Astrocyte (in vitro differentiated cells and primary cell): ENCODE data around the gene OR2Z1.

Experiments
- EZH2 ChIP-seq: IDR thresholded peaks from 2 replicates; pipeline ENCODE4 v1.6.1; 2012; ENCODE audit warnings: mild to moderate bottlenecking, low read length, inconsistent platforms; ENCODE audit not compliant: insufficient read depth
- TF ChIP-seq, protein P1 (sequence below): IDR thresholded peaks from 2 replicates; pipeline ENCODE4 v1.5.1; 2011; ENCODE audit warnings: low read depth, mild to moderate bottlenecking, inconsistent platforms, low read length, moderate library complexity; ENCODE audit not compliant: insufficient read depth

- TF ChIP-seq, protein P1, sequence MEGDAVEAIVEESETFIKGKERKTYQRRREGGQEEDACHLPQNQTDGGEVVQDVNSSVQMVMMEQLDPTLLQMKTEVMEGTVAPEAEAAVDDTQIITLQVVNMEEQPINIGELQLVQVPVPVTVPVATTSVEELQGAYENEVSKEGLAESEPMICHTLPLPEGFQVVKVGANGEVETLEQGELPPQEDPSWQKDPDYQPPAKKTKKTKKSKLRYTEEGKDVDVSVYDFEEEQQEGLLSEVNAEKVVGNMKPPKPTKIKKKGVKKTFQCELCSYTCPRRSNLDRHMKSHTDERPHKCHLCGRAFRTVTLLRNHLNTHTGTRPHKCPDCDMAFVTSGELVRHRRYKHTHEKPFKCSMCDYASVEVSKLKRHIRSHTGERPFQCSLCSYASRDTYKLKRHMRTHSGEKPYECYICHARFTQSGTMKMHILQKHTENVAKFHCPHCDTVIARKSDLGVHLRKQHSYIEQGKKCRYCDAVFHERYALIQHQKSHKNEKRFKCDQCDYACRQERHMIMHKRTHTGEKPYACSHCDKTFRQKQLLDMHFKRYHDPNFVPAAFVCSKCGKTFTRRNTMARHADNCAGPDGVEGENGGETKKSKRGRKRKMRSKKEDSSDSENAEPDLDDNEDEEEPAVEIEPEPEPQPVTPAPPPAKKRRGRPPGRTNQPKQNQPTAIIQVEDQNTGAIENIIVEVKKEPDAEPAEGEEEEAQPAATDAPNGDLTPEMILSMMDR = no peak
- no peak for TF ChIP-seq EZH2
Measured at GRCh38 chr19:8686549-8686948, 34.9 kb upstream of the OR2Z1 start.
